ENCODE measurements around the gene GLT6D1. TPM values are rescaled to one million over a fixed set of nuclear protein-coding genes. Genes with fewer than 3 reads are reported as not detected.

The GLT6D1 gene
- total RNA-seq, result not detected in 2 replicates
- not detected in 2 replicates for polyA plus RNA-seq
- polyA plus RNA-seq (2011; cell fraction: cytosol; rRNA removed), result not detected in 2 replicates
- not detected in 2 replicates for polyA plus RNA-seq (2011; cell fraction: nucleus; rRNA removed)
- not detected in 2 replicates for polyA plus RNA-seq (2012)
- polyA minus RNA-seq, result not detected in 2 replicates
- not detected for polyA minus RNA-seq (2011; cell fraction: cytosol; rRNA and poly(A)+ RNA removed)
- polyA minus RNA-seq (2011; cell fraction: nucleus; rRNA and poly(A)+ RNA removed), result not detected in 2 replicates
- Bru-seq, nascent RNA, result not detected
- not detected for BruChase-seq, experiment 1, labeled RNA remaining after a 6-hour chase
- not detected for BruChase-seq, experiment 2, labeled RNA remaining after a 2-hour chase
- long read RNA-seq, result 0 reads

GRCh38 chr9:135639196-135639595 lies at the start of gene GLT6D1:
Gene GLT6D1 (minus strand): TSS chr9:135639540. CDS start chr9:135639187, 353 bp downstream.
- FAIRE-seq (no peak), DNase-seq (ENCODE audit: low read depth, low spot score) (no peak)
- Histone ChIP-seq H3K4me1 (ENCODE audit: control insufficient read depth, extremely low read depth, insufficient read depth, low read length) (peaks cover 11% of the 10 kb centered on the region), H3K9me1 (replicated peaks; ENCODE audit: control insufficient read depth, extremely low read depth, insufficient read depth, low read length) (no peaks in the 10 kb centered on the region), H3K36me3 (ENCODE audit: control insufficient read depth in 2 of 2, extremely low read depth in 1 of 2, insufficient read depth in 2 of 2, low read length in 2 of 2) (no peaks in the 10 kb centered on the region), H2AFZ (ENCODE audit: low read depth, low read length) (no peak within 1 kb of the TSS), H3K4me2 (ENCODE audit: insufficient read depth, low read length) (no peak within 1 kb of the TSS), H3K9ac (replicated peaks; ENCODE audit: extremely low read depth, insufficient read depth, low read length) (no peak within 1 kb of the TSS), H3K27ac (ENCODE audit: insufficient read depth, low read depth, low read length) (no peak within 1 kb of the TSS), H3K79me2 (ENCODE audit: control insufficient read depth, insufficient read depth, low read length) (no peaks in the 10 kb centered on the region), H4K20me1 (replicated peaks; ENCODE audit: control insufficient read depth, extremely low read depth, insufficient read depth, low read length) (no peaks in the 10 kb centered on the region), H3K27me3 (ENCODE audit: control insufficient read depth in 2 of 2, insufficient read depth in 2 of 2, low read length in 2 of 2) (no peaks in the 10 kb centered on the region), H3K9me3 (replicated peaks; ENCODE audit: control insufficient read depth, insufficient read depth, low read length) (no peaks in the 10 kb centered on the region), H3K4me3 (replicated peaks in 1 of 3; ENCODE audit: insufficient read depth in 1 of 3, low read depth in 1 of 3, low read length in 3 of 3) (no peak within 1 kb of the TSS)
- dilution Hi-C loops (cut with MboI; ENCODE audit: extremely low pct_ligation_motif_present, low sequenced_read_pairs) (no loop called here), intact Hi-C loops (cut with micrococcal nuclease) (no loop called here)
- no TSS peak for BruUV-seq (replicated peaks)
- TF ChIP-seq EZH2 (IDR thresholded peaks at IDR 0.05; ENCODE audit: borderline replicate concordance, low read depth, low read length, severe bottlenecking) (no peak), MYC (IDR thresholded peaks at IDR 0.05; ENCODE audit: low read depth, low read length) (no peak), POLR2AphosphoS5 (IDR thresholded peaks at IDR 0.05; ENCODE audit: insufficient read depth, low read depth, low read length) (no peak), JUN (IDR thresholded peaks at IDR 0.05; ENCODE audit: borderline replicate concordance, insufficient read depth, insufficient read length, low read depth) (no peak), GATA2 (IDR thresholded peaks at IDR 0.05; ENCODE audit: insufficient read depth, insufficient read length, low read depth, low read length) (no peak), POLR2A (IDR thresholded peaks at IDR 0.05; ENCODE audit: low read depth, low read length) (no peak), CTCF (IDR thresholded peaks at IDR 0.05; ENCODE audit: extremely low read depth in 1 of 2, insufficient read depth in 1 of 2, low read depth in 1 of 2, low read length in 2 of 2) (no peak), MAX (IDR thresholded peaks at IDR 0.05; ENCODE audit: insufficient read depth, insufficient read length) (no peak), FOS (IDR thresholded peaks at IDR 0.05; ENCODE audit: borderline replicate concordance, insufficient read depth, low read length) (no peak)
- POLR2A ChIA-PET, result no interaction called here
- CTCF ChIA-PET, result no interaction called here
